COLO668 (cell line): Measurements from ENCODE around the gene PRR16.

Source experiments
- DNase-seq: peaks from one replicate; lab custom pipeline; 2025; ENCODE audit not compliant: unreplicated experiment; lab: John Stamatoyannopoulos, UW

PRR16 gene

GRCh38 chr5:120461251-120461650 lies 2.8 kb upstream of the PRR16 start:
- no peak for DNase-seq

- no peak for DNase-seq
These were observed 957 bp upstream of the PRR16 start for GRCh38 chr5:120463006-120463680.

- peak; percentile 9 for DNase-seq
These were observed 731 bp downstream of the PRR16 start for GRCh38 chr5:120464627-120465435.

GRCh38 chr5:120465436-120465961 lies 1.4 kb downstream of the PRR16 start:
- DNase-seq = peak; percentile 7

- no peak for DNase-seq
These were observed 2.4 kb downstream of the PRR16 start for GRCh38 chr5:120466341-120467006.

GRCh38 chr5:120471971-120472370 lies 7.9 kb downstream of the PRR16 start:
- no peak for DNase-seq

- DNase-seq = no peak
These were observed 8.8 kb downstream of the PRR16 start for GRCh38 chr5:120472911-120473310.

GRCh38 chr5:120473332-120473731 lies 9.2 kb downstream of the PRR16 start:
- DNase-seq = no peak

GRCh38 chr5:120476063-120476462 lies 12.0 kb downstream of the PRR16 start:
- no peak for DNase-seq

- no peak for DNase-seq
These were observed 15.0 kb downstream of the PRR16 start for GRCh38 chr5:120479066-120479465.

- DNase-seq = no peak
These were observed 35.9 kb downstream of the PRR16 start for GRCh38 chr5:120499876-120500563.

- no peak for DNase-seq
These were observed 38.4 kb downstream of the PRR16 start for GRCh38 chr5:120502531-120502930.

GRCh38 chr5:120503341-120503740 lies 39.2 kb downstream of the PRR16 start:
- DNase-seq = no peak

GRCh38 chr5:120504057-120504456 lies 40.0 kb downstream of the PRR16 start:
- no peak for DNase-seq

- DNase-seq = no peak
These were observed 43.1 kb downstream of the PRR16 start for GRCh38 chr5:120507197-120507596.

GRCh38 chr5:120507800-120508463 lies 43.8 kb downstream of the PRR16 start:
- DNase-seq = no peak

GRCh38 chr5:120509053-120509452 lies 45.0 kb downstream of the PRR16 start:
- DNase-seq = no peak

GRCh38 chr5:120510098-120510637 lies 46.1 kb downstream of the PRR16 start:
- DNase-seq = no peak

- no peak for DNase-seq
These were observed 47.0 kb downstream of the PRR16 start for GRCh38 chr5:120510994-120511686.

GRCh38 chr5:120512068-120512467 lies 48.0 kb downstream of the PRR16 start:
- no peak for DNase-seq
